Chondrocyte (in vitro differentiated cells): Measurements from ENCODE around the gene OR4C5. TPM values are rescaled to one million over a fixed set of nuclear protein-coding genes. Genes with fewer than 3 reads are reported as not detected.
"Not testable (repeated sequence)": the region's sequence is repeated elsewhere in the genome, so short reads cannot be mapped to it uniquely, and the experiment has no call there.

Experiments
- DNase-seq: peaks from one replicate; pipeline ENCODE4 v3.0.0; 2021; ENCODE audit warnings: mixed read lengths, low spot score
- H3K27ac Mint-ChIP-seq: one replicate; pipeline ENCODE4 v1.8.0; 2021; ENCODE audit warnings: mild to moderate bottlenecking, moderate library complexity, mixed read lengths; ENCODE audit not compliant: unreplicated experiment
- H3K27me3 Mint-ChIP-seq: 2 replicates; pipeline ENCODE4 v1.8.0; 2021; ENCODE audit warnings: low read depth, mixed read lengths
- H3K36me3 Mint-ChIP-seq: 2 replicates; pipeline ENCODE4 v1.8.0; 2021; ENCODE audit warnings: low read depth, mixed read lengths
- H3K4me1 Mint-ChIP-seq: 2 replicates; pipeline ENCODE4 v1.8.0; 2021; ENCODE audit warnings: low read depth, mild to moderate bottlenecking, mixed read lengths
- H3K4me3 Mint-ChIP-seq: one replicate; pipeline ENCODE4 v1.8.0; 2021; ENCODE audit warnings: mild to moderate bottlenecking, moderate library complexity, mixed read lengths; ENCODE audit not compliant: unreplicated experiment
- H3K9me3 Mint-ChIP-seq: 2 replicates; pipeline ENCODE4 v1.8.0; 2021; ENCODE audit warnings: low read depth, mixed read lengths
- CTCF ChIP-seq: fragments of 200-600 bp; sonication (generic); IDR thresholded peaks from 2 replicates; pipeline ENCODE4 v1.5.0; 2021; ENCODE audit warnings: antibody characterized with exemption, mild to moderate bottlenecking, moderate library complexity
- total RNA-seq: library from RNA; stranded (reverse); gene quantifications from 3 replicates; pipeline ENCODE4 v1.2.1, GENCODE V29; 2021

The OR4C5 gene
- total RNA-seq, 1 donor from 2014 or later = not detected

GRCh38 chr11:48341466-48341865, 24.8 kb downstream of the OR4C5 start:
- no peaks in the 10 kb centered on the region for H3K4me1 Mint-ChIP-seq
- no peaks in the 10 kb centered on the region for H3K36me3 Mint-ChIP-seq
- no peak overlapping the region for H3K27ac Mint-ChIP-seq
- H3K9me3 Mint-ChIP-seq = peaks cover 20% of the 10 kb centered on the region
- no peak for DNase-seq
- H3K27me3 Mint-ChIP-seq = no peaks in the 10 kb centered on the region
- H3K4me3 Mint-ChIP-seq = no peak overlapping the region
- TF ChIP-seq CTCF = no peak

- H3K4me1 Mint-ChIP-seq, DNase-seq, H3K9me3 Mint-ChIP-seq, H3K4me3 Mint-ChIP-seq, H3K27ac Mint-ChIP-seq, H3K36me3 Mint-ChIP-seq, H3K27me3 Mint-ChIP-seq: not testable (repeated sequence)
Observed at GRCh38 chr11:48324620-48325019, 41.6 kb downstream of the OR4C5 start, which contains the start of gene OR4C3. OR4C3 (plus strand) TSS chr11:48324920; CDS start chr11:48325022, 102 bp downstream.

- not testable (repeated sequence) for DNase-seq, H3K27ac Mint-ChIP-seq, H3K4me1 Mint-ChIP-seq, H3K36me3 Mint-ChIP-seq, H3K9me3 Mint-ChIP-seq, H3K4me3 Mint-ChIP-seq, H3K27me3 Mint-ChIP-seq
Observed at GRCh38 chr11:48319813-48320212, 46.5 kb downstream of the OR4C5 start.

Other genes starting within 250 kb of the OR4C5 start
- not detected in 3 replicates for gene OR4B1, start 149.7 kb downstream of the OR4C5 start, total RNA-seq
- not detected in 3 replicates for gene OR4X2, start 121.4 kb downstream of the OR4C5 start, total RNA-seq
- gene OR4X1, start 102.6 kb downstream of the OR4C5 start, total RNA-seq = not detected in 3 replicates
- gene OR4S1, start 60.2 kb downstream of the OR4C5 start, total RNA-seq = not detected in 3 replicates
- gene OR4C3, start 41.5 kb downstream of the OR4C5 start, total RNA-seq = not detected in 3 replicates
- gene OR4A47, start 122.3 kb upstream of the OR4C5 start, total RNA-seq = not detected in 3 replicates